Stimulated activated CD8-positive, alpha-beta memory T cell treated with anti-CD3 and anti-CD28 coated beads, Interleukin-12 subunit alpha, Interleukin-12 subunit beta, amount 100 ng/mL, for 4 hours (primary cell): ENCODE data around the gene P3H3.

Experiments
- DNase-seq: peaks from one replicate; pipeline ENCODE4 v3.0.0-alpha.2; 2020; ENCODE audit warnings: low read depth

The P3H3 gene

DNA sequence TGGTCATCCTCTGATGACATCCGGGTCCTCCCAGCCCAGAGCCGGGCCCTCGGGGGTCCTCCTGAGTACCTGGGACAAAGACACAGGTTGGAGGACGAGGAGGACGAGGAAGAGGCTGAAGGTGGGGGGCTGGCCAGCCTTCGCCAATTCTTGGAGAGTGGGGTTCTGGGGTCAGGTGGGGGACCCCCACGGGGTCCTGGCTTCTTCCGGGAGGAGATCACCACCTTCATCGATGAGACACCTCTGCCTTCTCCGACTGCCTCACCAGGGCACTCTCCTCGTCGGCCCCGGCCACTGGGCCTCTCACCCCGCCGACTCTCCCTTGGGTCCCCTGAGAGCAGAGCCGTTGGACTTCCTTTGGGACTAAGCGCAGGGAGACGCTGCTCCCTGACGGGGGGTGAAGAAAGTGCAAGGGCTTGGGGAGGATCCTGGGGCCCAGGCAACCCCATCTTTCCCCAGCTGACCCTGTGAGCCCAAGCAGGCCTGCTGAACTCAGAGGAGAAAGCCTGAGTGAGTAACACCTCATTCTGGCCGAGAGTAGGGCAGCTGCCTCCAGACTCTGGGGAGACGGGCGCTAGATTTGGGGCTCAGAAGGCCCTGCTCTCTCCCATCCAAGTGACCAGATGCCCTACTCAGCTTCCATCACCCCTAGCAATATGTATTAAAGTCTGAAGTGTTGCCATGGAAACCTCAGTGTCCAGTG is 1.3 kb upstream of the P3H3 start:
- no peak for DNase-seq

DNA sequence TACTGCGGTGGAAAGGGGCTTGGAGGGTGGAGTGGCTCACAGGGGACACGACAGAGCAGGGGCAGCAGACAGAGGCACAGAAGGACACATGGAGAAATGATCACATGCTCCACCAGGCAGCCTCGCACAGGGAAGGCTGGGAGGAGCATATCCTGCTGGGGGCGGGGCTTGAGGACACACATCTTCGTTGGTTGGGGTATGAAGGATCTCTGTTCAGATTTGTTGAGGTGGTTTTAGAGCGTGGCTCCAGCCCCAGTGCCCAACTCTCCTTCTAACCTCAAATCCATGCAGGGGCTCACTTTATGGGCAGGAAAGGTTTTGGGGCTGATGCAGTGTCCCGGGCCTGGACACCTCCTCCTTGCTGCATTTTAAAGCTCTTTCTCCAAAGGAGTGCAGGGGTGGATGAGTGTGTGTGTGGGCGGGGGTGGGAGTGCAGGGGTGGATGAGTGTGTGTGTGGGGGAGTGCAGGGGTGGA is 733 bp upstream of the P3H3 start:
- DNase-seq: no peak

DNA sequence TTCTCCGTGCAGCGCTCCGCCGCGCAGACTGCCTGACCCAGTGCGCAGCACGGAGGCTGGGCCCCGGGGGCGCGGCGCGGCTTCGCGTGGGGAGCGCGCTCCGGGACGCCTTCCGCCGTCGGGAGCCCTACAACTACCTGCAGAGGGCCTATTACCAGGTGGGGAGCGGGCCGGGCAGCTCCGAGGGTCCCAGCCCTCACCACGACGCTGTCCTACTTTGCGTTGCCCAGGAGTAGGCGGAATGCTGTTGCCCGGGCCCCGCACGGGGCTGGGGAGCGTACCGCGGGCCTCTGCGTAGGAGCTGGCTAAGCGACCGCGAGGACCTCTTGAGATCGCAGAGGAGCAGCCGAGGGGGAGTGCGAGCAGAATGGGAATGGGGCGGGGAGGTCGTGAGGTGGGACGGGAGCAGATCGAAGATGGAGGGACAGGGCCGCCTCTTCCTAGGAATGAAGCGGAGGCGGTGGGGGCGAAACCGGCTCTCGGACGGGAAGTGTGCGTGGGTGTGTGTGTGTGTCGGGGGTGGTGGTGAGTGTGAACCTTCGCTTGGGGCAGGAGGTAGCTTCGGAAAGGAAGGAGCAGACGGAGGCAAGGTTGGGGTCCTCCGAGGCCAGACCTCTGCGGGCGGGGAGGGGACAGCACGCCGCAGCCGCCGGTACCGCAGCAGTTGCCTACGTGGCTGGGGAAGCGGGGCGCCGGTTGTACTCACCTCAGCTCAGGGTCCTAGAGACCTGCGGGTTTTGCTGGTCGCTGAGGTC is 751 bp downstream of the P3H3 start:
- no peak for DNase-seq

DNA sequence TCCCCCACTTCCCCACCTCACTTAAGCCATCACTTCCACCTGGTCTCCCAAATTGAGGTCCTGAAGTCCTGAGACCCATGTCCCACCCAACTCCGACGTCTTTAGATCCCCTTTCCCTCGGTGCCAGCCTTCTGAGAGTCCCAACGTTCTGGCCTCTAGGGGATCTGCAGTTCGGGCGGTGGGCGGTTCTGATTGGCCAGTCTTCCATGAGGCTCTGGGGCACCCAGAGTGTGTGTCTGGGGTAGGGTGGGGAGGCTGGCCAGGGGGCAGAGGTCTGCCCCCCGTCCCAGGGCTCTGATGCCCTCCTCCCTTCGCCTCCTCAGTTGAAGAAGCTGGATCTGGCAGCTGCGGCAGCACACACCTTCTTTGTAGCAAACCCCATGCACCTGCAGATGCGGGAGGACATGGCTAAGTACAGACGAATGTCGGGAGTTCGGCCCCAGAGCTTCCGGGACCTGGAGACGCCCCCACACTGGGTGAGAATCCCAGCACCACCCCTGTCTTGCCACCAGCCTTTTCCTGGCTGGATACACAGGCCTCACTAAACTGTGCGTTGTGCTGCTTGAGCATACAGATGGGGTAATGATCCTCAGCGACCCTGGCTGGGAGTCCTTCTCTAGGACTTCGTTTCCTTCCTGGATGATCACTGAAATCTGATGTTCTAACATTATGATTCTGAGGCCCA is 1.5 kb downstream of the P3H3 start:
- DNase-seq: no peak

DNA sequence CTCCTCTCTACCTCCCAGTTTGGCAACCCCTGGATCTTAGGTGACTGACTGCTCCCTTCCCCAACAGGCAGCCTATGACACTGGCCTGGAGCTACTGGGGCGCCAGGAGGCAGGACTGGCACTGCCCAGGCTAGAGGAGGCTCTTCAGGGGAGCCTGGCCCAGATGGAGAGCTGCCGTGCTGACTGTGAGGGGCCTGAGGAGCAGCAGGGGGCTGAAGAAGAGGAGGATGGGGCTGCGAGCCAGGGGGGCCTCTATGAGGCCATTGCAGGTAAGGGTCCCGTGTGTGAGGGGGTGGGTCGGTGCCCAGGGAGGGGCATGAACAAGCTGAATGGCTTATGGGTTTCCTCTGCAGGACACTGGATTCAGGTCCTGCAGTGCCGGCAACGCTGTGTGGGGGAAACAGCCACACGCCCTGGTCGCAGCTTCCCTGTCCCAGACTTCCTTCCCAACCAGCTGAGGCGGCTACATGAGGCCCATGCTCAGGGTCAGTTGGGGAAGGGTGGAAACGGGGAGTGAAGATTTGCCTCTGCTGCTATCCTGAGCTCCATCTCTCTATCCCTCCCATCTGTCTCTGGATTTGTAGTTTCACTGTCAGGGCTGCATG is 2.2 kb downstream of the P3H3 start:
- no peak for DNase-seq

DNA sequence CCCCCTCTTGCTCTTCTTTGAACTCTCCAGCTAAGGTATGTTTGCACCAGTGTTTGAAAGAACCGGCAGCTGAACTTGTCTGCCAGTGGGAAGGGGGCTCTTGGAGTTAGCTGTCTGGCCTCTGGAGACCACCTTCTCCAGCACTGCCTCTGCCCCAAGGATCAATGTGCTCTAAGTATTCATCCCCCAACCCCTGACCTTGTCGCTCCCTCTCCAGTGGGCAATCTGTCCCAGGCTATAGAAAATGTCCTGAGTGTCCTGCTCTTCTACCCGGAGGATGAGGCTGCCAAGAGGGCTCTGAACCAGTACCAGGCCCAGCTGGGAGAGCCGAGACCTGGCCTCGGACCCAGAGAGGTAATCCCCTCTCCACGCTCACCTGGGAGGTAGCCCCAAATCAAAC is 2.8 kb downstream of the P3H3 start:
- DNase-seq: no peak

DNA sequence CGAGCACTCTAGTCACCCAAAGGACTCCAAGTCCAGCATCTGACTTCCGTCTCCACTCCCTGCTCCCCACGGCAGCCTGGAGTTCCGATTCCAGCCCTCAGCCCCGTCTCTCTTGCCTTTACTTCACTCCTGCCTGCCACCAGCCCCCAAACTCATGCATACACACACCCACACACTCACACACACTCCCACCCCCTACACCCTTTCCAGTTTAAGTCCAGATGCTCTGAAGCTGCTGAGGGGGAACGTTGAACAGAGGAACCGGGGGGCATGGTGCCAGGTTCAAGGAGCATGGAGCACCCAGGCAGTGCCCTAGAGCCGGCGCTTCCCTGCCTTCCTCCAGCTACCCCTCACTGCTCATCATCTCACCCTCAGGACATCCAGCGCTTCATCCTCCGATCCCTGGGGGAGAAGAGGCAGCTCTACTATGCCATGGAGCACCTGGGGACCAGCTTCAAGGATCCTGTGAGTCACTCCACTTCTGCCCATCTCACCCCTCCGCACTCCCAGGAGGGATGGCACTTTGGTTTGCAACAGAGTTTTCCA is 3.3 kb downstream of the P3H3 start:
- DNase-seq: no peak

DNA sequence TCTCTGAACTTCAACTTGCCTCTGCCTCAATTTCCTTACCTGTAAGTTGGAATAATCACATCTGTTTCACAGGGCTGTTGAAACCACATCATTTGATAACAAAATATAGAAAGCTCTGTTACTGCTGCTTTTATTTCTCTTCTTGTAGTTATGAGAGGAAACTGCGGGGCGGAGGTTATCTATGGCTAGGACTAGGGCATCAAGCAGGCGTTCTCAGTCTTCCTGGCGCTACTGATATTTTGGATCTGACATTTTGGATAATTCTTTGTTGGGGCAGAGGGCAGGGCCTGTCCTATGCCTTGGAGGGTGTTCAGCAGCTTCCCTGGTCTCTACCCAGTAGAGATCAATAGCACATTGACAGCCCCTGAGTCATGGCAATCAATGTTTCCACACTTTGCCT is 3.9 kb downstream of the P3H3 start:
- DNase-seq: no peak

DNA sequence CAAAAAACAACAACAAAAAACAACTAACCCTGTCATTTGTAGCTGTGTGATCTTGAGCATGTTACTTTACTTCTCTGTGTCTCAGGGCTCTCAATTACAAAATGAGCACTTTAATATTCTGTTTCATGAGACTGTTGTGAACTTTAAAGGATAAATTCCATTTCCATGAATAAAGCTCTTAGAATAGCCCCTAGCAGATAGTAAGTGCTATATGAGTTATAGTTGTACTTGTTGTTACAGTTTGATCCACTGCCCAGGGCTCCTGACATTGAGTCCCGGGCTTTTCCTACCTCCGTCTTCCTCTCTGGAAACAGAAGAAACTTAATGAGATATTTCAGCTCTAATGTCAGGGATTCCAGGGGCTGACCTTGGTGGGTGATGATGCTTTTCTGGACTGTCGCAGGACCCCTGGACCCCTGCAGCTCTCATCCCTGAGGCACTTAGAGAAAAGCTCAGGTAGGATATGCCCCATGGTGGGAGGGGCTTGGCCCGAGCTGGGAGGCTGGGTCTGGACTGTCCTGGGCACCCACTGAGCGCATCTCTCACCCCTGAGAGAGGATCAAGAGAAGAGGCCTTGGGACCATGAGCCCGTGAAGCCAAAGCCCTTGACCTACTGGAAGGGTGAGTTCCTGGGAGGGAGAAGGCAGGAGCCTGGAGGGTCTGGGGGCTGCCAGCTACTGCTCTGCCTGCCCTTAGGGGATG is 5.1 kb downstream of the P3H3 start:
- no peak for DNase-seq

DNA sequence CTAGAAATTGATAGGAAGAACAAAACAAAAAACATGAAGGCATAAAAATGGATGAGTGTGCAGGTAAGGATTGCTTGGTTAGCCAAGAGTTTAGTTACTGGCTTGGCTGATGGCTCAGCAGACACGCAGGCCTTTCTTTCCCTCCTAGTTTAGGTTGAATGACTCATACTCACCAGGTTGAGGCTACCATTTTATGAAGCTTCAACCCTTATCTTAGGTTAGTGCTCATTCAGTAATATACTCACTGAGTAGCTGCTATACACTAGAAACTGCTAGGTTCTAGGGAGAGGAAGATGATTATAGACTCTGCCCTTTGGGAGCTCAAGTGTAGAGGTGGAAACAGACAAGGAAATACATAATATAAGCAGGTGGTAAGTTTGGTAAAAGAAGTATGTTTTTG is 6.0 kb downstream of the P3H3 start:
- DNase-seq: no peak

DNA sequence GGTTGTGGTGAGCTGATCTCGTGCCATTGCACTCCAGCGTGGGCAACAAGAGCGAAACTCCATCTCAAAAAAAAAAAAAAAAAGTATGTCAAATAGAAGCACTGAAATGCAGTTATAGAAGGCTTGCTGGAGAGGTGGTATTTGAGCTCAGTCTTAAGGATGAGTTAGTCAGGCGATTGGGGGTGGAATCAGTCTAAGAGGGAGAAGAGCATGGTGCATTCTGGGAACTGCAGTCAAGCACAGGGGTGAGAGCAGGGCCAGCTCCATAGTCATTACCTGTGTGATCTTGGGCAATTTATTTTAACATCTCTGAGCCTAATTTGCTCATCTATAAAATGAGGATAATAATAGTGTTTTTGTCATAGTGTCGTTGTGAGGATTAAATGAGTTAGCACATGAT is 6.7 kb downstream of the P3H3 start:
- no peak for DNase-seq

DNA sequence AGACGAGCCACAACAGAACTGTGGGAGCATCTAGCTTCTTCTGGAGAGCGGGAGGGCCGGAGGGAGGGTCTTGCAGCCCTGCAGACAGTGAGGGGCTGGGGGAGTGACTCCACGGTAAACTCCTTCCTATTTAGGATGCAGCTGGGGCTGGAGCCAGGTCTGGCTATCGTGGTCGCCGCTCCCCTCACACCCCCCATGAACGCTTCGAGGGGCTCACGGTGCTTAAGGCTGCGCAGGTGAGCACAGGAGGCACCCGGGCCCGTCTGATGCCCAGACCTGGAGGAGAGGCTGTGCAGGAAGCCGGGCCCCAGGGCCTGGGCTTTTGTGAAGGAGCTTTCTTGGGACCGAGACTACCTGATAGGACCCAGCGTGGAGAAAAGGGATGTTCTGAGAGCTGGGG is 8.6 kb downstream of the P3H3 start:
- DNase-seq: no peak

DNA sequence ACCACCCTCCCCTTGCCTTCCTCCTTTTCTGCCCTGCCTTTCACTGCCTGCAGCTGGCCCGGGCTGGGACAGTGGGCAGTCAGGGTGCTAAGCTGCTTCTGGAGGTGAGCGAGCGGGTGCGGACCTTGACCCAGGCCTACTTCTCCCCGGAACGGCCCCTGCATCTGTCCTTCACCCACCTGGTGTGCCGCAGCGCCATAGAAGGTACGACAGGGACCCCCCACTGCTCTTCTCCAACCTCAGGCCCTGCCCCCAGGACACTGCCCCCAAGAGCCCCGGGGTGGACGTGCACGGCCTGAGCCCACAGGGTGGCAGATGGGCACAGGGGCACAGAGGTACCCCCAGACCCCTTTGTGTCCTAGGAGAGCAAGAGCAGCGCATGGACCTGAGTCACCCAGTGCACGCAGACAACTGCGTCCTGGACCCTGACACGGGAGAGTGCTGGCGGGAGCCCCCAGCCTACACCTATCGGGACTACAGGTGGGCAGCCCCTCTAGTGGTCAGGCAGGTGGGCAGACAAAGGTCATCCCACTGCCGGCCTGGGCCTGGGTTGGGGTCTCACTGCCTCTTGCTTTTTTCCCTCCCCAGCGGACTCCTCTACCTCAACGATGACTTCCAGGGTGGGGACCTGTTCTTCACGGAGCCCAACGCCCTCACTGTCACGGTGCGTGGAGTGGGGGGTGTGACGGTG is 9.3 kb downstream of the P3H3 start:
- DNase-seq: no peak

DNA sequence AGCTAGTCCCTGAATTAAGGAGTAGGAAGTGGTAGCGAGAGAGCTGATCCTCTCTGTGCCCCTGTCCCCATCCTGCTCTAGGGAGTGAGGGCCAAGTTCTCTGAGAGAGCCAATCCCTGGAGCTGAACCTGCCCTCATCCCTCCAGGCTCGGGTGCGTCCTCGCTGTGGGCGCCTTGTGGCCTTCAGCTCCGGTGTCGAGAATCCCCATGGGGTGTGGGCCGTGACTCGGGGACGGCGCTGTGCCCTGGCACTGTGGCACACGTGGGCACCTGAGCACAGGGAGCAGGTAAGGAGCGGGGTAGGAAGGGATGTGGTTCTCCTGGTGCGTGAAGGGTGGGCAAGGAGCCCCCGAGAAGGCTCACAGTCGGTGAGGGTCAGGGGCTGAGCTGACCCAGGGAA is 10.6 kb downstream of the P3H3 start:
- DNase-seq: no peak

DNA sequence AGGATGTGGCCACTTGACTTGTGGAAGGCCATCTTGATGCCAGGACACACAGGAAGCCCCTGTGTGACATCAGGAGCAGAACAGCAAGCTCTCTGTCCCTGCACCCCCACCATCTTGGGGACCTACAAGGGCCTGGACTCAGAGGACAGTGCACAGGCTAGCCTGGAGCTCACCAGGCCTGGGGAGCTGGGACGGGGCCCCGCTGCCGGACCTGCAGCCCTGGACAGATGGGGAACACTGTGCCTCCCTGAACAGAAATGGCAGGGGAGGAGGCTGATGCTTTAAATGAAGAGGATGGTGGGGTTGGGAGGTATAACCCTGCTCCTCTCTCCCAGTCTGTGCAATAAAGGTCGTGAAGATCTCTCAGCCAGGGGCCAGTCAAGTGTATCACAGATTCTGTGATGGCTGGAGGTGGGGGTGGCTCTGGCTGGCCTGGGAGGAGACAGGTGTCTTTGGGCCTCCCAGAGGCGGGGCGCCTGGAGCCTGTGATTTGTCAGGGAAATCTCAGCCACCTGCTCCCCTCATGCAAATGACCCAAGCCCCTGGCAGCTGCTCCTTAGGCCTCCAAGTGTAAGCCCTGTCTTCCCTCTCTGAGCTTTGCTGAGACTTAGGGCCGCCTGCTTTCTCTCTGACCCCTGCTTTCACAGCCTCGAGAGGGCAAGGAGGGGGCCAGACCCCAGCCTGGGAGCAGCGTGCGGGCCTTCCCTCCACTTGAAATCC is 11.4 kb downstream of the P3H3 start:
- DNase-seq: no peak

DNA sequence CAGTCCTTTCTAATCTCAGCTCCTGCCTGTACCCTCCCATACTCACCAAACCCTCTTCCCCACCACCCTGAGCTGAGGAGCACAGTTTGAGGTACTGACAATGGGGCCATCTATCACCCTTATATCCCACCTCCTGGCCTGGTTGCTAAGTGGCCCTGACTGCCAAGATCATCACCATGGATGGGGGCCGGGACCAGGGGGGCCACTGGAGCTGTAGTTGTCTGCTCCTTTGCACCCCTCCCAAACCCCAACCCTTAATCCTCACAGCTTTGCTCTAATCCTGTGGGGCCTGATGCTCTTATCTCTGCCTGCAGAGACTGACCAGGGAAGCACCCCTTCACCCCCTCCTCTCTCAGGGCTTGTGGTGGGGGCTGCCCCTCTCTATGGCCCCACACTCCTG is 12.1 kb downstream of the P3H3 start:
- no peak for DNase-seq

DNA sequence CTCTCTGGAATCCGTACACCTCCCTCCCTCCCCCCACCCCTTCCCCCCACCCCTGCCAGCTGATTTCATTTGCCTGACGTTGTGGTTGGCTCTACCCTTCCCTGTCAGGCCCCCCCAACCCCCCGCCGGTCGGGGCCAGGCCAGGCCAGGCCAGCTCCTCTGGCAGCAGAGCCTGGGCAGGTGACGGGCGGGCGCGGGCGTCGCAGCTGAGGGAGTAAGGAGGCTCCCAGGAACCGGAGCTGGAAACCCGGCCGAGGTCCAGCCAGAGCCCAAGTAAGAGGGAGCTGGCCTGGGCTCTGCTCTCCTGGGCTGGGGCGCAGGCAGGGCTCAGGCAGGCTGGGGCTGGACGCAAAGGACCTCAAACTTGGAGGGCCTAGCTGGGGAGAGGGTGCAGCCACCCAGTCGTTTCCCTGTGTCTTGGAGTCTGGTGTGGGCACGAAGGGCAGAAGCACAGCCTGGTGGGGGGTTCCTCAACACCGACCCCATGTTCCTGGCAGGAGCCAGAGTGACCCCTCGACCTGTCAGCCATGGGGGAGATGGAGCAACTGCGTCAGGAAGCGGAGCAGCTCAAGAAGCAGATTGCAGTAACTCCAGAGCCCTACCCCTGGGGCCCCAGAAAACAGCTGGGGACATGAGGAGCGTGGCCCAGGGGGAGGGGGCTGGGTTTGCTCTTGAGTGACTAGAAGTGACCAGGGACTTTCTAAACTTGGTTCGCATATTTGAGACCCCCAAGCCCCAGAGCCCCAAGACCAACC is 12.7 kb downstream of the P3H3 start, which contains the start of gene GNB3:
TSS of gene GNB3 (plus strand) at position 165 of the 755 bp plus-strand sequence. CDS start at position 528, 363 bp downstream.
- DNase-seq: no peak

DNA sequence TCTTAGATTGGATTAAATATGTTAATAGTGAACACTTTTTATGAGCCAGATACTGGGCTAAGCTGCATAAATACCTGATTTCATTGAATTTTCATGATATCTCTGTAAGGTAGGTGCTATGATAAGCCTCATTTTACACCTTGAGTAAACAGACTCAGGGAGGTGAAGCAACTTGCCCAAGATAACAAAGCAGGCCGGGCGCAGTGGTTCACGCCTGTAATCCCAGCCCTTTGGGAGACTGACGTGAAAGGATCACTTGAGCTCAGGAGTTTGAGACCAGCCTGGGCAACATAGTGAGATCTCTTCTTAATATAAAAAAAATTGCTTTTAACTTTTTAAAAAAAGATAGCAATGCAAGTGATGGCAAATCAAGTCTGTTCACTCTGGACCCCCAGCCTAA is 13.9 kb downstream of the P3H3 start:
- DNase-seq: no peak

DNA sequence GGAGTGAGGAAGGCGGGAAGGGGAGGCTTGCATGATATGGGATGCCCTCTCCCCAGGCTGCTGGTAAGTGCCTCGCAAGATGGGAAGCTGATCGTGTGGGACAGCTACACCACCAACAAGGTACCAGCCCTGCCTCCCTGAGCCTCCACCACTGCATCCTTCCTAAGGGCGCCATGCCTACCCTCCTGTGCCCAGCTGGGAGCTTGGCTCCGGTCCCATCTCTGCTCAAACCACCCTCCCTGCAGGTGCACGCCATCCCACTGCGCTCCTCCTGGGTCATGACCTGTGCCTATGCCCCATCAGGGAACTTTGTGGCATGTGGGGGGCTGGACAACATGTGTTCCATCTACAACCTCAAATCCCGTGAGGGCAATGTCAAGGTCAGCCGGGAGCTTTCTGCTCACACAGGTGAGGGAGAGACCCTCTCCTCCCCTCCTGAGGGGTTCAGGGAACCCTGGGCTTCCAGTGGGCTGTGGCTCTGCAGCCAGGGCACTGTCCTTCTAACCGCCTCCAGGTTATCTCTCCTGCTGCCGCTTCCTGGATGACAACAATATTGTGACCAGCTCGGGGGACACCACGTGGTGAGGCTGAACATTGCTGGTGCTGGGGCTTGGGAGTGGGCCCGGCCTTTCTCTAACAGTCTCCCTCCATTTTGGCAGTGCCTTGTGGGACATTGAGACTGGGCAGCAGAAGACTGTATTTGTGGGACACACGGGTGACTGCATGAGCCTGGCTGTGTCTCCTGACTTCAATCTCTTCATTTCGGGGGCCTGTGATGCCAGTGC is 15.1 kb downstream of the P3H3 start:
- no peak for DNase-seq
